ENCODE results near the gene MSH5.

The MSH5 gene

DNA sequence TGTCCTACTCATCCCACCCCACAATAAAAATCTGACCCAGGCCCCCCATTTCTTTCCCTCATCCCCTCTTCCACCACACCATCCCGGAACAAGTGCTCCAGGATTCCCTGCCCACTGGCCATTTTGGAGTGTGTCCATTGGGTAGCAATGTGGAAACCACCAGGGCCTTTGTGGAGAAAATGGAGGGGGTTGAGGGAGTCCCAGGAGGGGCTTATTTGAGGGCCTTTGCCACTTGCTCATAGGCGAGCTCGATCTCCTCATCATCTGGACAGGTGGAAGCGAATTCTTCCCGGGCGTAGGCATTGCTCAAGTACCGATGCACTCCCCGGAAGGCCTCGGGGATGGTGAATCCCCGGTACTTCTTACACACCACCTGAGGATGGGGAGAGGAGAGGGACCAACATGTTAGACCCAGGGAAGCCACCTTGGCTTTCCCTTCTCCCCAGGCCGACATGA is 9.1 kb upstream of the MSH5 start:
- no peak for DNase-seq

DNA sequence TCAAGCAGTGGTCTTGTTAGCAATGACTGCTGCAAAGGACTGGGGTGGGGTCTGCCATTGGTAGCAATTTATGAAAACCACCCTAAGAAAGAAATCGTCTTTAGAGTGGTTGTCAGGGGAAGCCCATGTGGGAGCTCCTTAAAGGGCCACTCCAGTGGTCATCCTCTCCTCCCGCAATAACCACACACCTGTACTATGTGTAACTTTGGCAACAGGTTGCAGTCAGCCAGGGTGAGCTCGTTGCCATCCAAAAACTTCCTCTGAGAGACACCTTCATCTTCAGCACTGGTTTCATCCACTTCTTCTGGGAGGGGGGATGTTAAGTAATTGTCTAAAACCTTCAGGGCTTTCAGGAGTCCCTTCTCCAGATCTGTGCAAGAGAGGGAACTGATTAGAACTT is 7.8 kb upstream of the MSH5 start:
- DNase-seq, result no peak

DNA sequence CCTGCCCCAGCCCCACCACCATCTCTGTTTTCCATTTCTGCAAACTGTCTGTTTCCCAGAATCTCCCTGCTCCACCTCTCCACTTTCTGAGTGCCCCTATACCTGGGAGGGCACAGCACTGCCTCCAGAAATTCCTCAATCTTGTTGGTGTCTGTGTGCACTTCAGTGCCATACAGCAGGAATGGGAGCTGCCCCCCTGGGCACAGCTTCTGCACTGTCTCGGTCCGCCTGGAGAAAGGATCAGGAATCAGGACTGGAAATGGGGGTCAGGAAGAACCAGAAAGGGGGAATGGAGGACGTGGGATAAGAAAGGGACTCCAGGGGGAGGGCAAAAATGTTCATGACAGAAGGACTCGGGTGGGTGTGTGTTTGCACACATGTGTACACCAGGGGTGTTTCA is 6.1 kb upstream of the MSH5 start:
- DNase-seq, result no peak

DNA sequence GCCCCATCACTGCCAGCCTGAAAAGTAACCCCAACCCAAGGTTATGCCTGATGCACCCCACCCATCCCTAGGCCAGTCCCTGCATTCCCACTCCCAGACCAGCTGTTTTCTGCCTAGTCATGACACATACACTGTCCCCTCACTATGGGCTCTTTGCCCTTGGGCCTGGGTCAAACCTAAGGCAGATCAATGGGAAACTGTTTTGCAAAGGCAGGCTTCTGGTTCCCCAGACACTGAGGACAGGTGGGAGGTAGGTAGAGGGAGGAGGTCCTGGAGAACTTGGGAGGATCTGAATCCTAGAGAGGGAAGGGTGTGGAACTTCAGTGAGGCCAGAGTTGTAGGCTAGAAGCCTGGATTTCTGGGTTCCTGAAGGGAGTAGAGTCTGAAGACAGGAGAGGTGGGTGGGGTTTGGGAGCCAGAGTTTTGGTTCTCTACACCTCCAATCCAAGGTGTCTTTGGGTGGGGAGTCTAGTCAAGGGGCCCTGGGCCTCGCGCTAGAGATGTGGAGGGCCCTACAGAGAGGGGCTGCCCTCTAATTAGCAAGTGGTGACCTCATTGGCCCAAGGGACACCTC is 5.5 kb upstream of the MSH5 start:
- no peak for DNase-seq

DNA sequence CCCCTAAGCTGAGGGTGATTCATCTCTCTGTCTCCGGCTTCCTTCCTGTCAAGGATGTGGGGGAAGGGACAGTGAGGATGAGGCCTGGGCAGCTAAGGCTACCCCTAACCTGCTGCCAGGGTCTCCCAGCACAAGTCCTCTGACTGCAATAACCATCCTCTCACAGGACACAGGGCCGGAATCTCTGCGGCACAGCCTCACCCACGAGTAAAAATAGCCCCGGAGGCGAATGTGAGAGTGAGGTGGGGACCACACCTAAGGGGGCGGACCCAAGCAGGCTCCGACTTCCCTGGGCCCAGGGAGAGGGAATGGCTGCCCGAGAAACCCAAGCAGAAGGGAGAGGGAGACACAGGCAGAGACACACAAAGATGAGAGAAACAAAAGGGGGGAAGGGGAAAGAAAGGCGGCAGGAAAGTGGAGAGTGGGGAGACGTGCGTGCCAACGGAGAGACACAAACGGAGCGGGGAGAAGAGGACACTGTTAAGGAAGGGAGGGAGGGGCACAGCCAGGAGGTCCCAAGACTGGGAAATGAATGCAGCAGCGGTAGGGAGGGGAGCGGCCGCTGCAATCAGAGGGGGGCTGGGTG is 4.9 kb upstream of the MSH5 start:
- peak; percentile 41 for DNase-seq

DNA sequence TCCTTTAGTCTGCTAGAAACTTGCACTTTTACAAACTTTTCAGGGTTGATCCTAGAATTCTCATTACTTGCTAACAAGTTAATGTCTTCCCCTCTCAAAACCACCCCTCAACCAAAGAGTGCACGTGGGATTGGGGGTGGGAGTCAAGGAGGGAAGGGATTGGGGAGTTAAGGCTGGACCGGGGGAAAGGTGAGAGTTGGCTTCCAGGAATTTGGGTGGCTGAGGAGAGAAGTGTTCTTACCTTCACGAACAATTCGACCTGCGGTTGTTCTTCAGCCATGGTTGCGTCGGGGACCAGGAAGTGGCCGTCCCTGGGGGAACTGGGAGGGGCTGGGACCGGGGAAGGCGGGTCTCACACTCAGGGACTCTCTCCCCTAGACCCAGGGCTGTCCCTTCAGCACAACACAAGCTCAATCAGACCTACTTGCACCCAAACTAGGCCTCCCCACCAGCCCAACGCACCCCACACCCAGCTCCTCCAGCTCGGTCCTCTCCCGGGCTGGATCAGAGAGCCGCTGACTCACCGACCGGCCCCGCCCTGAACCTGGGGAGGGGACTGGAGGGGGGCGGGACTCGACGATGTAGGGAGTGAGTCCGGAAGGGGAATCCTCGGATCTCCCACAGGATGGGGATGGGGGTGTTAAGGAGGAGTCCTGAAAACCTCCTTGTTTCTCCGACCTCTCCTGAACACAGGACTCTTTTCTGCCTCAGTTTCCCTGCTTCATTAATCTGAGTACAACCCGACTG is 3.6 kb upstream of the MSH5 start, which contains the start of gene CLIC1:
CLIC1 (minus strand) TSS at position 510 of the 747 bp plus-strand sequence; CDS start at position 280, 230 bp downstream.
- peak; percentile 81 for DNase-seq

DNA sequence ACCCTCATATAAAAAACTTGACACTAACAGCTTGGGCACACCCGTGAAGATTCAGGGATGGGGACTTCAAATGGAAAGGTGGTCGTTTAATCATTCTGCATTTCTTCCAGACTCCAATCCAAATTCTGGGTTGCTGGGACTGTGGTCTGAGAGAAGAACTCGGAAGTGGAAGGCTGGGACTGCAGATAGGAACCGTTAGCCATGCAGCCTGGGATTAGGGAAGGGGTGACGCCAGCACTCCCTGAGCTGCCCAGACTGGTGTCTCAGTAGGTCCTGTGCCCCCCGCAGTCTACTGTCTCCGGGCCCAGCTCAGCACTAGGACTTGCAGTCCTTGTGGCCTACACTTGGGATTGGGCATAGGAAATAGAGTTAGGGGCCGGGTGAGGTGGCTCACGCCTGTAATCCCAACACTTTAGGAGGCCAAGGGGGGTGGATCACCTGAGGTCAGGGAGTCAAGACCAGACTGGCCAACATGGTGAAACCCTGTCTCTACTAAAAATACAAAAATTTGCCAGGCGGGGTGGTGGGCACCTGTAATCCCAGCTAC is 3.0 kb upstream of the MSH5 start:
- DNase-seq, result no peak

DNA sequence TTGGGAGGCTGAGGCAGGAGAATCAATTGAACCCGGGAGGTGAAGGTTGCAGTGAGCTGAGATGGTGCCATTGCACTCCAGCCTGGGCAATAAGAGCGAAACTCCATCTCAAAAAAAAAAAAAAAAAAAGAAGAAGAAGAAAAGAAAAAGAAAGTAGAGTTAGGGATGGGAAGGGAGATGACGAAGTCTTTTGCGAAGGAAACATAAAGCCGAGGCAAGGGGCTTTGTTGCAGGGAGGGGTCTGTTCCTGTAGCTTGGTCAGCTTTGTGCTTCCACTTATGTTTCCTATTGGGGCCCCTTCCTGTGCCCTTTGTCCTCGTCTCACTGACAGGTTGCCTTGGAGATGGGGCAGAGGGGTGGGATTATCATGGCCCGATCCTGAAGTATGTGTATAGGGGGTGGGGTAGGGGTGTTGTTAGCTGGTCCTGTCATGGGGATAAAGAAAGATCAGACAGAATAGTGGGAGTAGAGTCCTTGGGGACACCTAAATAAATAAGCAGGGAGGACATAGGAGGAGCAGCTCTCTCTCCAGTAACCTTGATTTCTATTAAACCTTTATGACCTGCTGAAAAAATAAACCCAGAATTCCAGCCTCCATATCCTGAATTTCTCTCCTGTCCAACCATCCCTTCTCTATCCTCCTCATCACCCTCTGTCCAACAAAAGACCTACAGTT is 2.4 kb upstream of the MSH5 start:
- no peak for DNase-seq

DNA sequence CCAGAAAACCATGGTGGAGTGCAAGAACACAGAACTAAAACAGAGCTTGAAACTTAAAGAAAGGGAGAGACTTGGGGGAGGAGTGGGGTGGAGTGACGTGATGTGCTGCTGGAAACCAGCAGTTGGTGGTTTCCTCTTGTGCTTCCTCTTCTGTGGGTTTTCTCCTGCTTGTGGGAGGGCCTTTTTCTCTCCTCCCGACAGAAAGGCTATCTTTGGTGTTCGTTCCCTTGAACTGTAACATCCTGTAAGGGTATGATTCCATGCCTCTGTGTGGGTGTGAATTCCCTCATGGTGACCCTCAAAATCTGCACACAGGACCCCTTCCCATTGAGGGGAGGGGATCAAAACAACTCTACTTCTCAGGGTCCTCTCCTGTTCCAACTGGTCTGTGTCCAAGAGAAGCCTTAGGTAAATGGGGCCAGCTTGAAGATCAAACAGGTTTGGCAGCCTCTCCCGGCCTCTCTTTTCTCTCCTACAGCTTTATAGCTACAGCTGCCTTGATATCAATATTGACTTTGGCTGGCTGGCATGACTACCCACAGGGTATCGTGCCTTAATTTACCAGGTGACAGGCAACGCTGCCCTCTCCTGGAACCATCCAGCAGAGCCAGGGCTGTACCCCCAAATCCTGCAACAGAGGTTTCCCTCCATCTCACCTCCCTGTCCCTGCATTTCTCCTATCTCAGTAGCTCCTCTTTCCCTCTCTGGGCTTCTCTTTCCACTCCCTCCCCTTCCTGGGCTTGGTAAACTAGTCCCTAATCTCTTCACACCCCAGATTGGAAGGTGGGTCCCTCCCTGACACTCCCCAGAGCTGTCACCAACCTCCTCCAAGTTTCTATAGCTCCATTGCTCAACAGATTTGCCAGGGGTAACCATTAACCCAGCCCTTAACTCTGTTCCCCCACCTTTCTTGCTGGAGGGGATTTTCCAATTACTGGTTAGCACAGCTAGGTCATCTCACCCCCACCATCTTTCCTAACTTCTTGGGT is 1.5 kb upstream of the MSH5 start:
- peak; percentile 48 for DNase-seq

DNA sequence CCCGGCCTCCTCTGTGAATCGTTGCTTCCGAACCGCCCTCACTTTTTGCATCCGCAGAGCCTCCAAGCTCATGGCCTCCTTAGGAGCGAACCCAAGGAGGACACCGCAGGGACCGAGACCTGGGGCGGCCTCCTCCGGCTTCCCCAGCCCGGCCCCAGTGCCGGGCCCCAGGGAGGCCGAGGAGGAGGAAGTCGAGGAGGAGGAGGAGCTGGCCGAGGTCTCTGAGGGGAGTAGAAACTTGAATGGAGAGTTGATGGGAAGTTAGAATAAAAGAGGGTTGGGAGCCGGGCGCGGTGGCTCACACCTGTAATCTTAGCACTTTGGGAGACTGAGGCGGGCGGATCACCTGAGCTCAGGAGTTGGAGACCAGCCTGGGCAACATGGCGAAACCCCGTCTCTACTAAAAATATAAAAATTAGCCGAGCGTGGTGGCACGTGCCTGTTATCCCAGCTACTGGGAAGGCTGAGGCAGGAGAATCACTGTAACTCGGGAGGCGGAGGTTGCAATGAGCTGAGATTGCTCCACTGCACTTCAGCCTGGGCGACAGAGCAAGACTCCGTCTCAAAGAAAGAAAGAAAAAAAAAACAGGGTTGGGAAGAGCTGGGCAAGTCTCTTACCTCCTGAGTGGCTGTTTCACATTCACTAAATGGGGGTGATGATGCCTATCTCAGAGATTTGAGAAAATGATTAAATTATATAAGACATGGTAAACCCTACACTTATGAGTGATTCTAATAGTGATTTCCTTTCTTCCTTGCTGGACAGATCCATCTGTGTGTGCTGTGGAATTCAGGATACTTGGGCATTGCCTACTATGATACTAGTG is 805 bp downstream of the MSH5 start:
- DNase-seq, result no peak

DNA sequence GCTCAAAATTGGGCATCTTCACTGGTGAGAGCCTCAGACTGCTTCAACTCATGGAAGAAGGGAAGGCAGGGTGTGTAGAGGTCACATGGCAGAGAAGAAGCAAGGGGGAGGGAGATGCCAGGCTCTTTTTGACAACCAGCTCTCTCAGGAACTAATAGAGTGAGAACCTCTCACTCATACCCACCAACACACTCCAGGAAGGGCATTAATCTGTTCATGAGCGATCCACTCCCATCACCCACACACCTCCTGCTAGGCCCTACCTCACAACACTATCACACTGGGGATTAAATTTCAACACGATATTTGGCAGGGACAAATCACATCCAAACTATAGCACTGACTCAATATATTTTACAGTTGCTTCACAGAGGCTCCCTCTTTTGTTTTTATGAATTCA is 2.0 kb downstream of the MSH5 start:
- no peak for DNase-seq

DNA sequence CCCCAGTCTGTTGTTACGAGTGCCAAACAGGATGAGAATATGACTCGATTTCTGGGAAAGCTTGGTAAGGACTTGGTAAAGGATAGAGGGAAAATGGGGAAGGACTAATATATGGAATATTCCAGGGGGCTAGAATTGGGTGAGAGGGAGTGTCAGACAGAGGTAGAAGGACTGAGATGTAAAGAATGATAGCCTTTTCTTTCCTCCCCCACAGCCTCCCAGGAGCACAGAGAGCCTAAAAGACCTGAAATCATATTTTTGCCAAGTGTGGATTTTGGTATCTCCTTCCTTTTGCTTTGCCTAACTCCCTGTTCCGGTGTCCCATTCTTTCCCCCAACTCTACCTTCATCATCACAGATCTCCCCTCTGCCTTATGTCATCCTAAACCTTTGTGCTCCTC is 3.1 kb downstream of the MSH5 start:
- no peak for DNase-seq

DNA sequence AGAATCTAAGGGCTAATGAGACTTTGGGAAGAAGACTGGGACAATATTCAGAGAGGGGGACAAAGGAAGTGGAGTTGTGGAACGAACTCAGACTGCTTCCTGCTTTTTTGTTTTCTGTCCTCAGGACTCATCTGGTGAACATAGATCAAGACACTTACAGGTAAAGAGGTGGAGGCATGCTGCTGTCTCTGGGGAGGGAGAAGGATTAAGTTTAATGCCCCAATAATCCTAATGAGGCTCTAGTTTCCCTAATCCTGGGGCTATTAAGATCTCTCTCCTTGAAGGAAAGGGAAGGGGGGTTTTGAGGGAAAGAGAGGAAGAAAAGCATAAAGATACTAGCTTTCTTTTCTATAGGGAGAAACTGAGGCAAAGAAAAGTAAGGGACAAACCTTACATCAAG is 4.6 kb downstream of the MSH5 start:
- DNase-seq, result no peak

DNA sequence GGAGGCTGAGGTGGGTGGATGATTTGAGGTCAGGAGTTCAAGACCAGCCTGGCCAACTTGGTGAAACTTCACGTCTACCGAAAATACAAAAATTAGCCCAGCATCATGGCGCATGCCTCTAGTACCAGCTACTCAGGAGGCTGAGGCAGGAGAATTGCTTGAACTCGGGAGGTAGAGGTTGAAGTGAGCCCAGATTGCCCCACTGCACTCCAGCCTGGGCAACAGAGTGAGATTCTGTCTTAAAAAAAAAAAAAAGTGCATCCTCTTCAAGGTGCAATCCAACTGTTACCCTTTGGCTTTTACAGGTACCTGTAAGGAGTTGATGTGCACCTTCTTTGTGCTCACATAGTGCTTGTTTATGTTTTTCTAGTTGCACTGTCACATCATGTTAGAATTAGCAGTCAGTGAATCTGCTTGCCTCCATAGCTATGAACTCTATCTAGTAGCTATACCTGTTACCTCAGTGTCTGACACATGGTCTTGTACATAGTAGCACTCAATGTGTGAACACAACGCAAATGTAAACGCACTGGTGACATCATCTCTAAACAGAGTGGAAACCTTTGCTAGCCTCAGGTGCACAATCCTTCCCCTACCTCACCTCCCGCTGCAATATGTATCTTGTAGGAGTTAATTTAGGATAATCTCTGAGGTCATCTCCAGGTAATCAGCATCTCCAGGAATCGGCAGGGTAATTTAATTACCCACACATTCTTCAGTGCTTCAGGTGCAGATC is 9.7 kb downstream of the MSH5 start:
- DNase-seq, result no peak

DNA sequence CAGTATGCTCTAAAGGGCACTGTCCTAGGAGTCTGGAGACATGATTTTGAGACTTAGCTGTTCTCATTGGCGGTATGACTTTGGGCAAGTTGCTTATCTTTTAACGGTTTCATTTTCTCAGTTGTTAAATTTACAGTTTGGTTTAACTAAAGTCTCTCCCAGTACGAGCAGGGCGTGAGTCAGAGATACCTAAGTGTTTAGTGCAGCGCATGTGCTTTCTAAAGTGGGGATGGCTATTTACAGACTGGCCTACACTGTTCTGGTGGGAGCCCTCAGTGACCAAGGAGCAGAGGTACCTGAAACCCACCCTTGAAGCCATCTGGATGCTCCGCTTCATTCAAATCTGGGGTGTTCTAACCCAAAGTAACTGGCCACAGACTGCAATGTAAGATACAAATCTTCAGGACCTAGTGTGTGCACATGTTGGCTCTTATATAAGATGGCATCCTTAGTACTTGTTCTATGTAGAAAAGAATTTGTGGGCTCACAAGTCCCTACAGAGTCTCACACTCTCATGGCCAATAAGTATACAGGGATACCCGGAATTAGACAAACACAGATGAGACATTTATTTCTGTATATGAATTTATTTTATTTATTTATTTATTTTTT is 10.7 kb downstream of the MSH5 start:
- DNase-seq, result no peak

DNA sequence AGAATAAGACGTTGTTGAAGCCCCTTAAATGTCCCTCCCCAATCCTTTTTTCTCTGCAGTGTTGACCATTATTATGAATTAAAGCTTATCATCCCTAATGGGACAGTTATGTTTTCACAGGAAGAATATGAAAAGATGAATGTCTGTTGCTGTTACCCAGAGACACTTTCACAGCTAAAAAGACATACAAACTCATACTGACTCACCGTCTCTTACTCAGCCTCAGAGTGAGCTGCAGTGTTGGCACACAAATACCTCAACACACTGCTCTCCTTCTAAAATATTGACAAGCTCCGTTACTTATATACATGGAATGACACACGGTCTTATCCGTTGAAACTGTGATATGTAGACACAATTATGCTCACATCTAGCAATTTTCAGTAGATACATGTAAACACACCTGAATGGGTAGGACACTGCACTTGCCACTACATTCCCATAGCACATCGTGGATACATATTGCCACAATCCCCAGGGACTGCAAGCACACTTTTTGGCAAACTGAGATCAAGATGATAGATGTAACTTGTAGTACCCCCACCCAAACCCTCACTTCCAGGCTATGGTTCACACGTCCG is 13.0 kb downstream of the MSH5 start:
- no peak for DNase-seq

DNA sequence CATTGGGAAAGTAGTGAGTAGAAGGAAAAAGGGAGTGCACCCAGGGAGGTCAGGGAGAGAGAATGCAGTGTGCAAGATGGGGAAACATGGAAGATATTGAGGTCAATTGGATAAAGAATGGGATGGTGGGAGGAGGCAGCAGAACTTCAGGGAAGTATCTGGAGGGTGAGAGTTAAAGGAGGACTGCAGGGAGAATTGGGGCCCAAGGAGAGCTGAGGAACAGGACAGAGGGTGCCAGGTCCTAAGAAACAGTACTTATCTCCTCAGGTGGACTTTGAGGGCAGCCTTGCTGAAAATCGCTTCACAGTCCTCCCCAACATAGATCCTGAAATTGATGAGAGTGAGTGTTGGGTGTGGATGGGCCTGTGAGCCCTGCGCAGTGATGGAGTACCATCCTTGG is 18.5 kb downstream of the MSH5 start:
- DNase-seq, result no peak

DNA sequence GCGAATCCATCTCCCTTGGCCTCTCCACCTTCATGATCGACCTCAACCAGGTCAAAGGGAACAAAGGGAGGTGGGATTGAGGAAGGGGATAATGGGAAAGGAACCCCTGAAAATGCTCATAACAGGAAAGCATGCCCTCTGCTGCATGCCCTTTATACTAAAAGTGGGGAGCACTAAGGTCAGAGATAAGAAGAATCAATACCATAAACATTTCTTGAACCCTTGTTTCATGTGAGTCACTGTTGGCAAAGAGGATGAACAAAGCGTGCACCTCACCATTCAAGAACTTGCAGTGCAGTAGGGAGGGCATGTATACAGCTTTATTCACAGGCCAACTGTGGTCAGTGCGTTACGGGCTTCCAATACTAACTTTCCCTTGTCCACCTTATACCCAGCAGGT is 21.0 kb downstream of the MSH5 start:
- DNase-seq, result no peak

DNA sequence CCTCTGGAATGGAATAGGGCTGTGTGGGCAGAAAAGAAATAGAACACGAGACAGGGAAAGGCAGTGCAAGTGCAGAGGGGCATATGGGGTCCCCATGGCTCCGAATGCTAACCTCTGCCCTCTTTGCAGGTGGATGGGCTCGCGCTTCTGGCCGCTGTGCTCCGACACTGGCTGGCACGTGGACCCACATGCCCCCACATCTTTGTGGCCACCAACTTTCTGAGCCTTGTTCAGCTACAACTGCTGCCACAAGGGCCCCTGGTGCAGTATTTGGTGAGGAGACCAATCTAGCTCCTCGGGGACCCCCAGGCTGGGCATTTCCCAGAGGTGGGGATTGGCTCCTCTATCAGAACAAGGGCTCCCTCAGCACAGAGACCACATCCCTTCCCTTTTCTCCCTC is 21.5 kb downstream of the MSH5 start:
- DNase-seq, result no peak

DNA sequence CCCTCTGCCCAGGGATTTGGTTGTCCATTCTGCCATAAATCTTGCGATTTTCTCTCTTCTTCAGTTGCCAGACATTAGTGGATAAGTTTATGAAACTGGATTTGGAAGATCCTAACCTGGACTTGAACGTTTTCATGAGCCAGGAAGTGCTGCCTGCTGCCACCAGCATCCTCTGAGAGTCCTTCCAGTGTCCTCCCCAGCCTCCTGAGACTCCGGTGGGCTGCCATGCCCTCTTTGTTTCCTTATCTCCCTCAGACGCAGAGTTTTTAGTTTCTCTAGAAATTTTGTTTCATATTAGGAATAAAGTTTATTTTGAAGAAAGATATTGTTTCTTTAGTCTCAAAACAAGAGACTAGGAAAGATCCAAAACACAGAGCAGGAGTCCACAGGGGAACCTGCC is 22.6 kb downstream of the MSH5 start, which contains the start of gene SAPCD1:
SAPCD1 (plus strand) TSS at position 301 of the 400 bp plus-strand sequence. CDS start 399 bp downstream, outside the sequence.
- DNase-seq, result no peak

All from stimulated activated CD4-positive, alpha-beta T cell treated with anti-CD3 and anti-CD28 coated beads, Interleukin-1b, Interleukin-23, amount 100 ng/mL, for 48 hours (primary cell).